Pancreas (tissue), 10 donors: ENCODE results near the gene NDOR1. TPM values are rescaled to one million over a fixed set of nuclear protein-coding genes. Genes with fewer than 3 reads are reported as not detected.
A peak's percentile ranks its signal among the peaks of the same experiment; 100 is the strongest.

Source experiments
- ATAC-seq, 4 donors: fragments of 200-7000 bp; cut with Tn5 transposase; one replicate each; pipeline versions ENCODE4 v1.8.0 to v1.9.1; 2020; ENCODE audit warnings: mild to moderate bottlenecking in 4 of 4, moderate library complexity in 4 of 4
- DNase-seq, 6 donors: peaks; one replicate each; pipeline ENCODE4 v3.0.0-alpha.2; 2020
- FAIRE-seq: peaks from 2 replicates; lab custom pipeline; 2012; peaks lifted over from hg19 to GRCh38; lab: Jason Lieb, UNC
- H3K27ac ChIP-seq, 4 donors: fragments of 200-600 bp; sonication (generic); 1 replicate in 3 of 4; 2 replicates in 1 of 4; pipeline versions ENCODE4 v1.5.0 to v1.8.0; 2020
- H3K27me3 ChIP-seq, 4 donors: fragments of 200-600 bp; one replicate each; pipeline ENCODE4 v1.8.0; 2021
- H3K36me3 ChIP-seq, 3 donors: fragments of 200-600 bp; sonication (generic) in 1 of 3; one replicate each; pipeline versions ENCODE4 v1.5.0 to v1.8.0; 2020 to 2021
- H3K4me1 ChIP-seq, 3 donors: fragments of 200-600 bp; one replicate each; pipeline ENCODE4 v1.8.0; 2021
- H3K4me3 ChIP-seq, 4 donors: fragments of 200-600 bp; sonication (generic) in 2 of 4; one replicate each; pipeline versions ENCODE4 v1.5.0 to v1.8.0; 2020 to 2021
- H3K9me3 ChIP-seq, 4 donors: fragments of 200-600 bp; one replicate each; pipeline ENCODE4 v1.8.0; 2021
- WGBS, 2 donors: extraction: QIAGEN DNeasy Blood & Tissue Kit; methylation state at CpG; one replicate each; pipeline ENCODE4 v1.1.7; 2013; 5-methylcytosine and 5-hydroxymethylcytosine counted together
- intact Hi-C, 3 donors: fragments of 100-400 bp; cut with DNase I; formaldehyde crosslinking; loops; one replicate each; pipeline versions ENCODE4 v1.11.1 to v1.14.2; 2022
- polyA plus RNA-seq, 2 donors: library from polyadenylated mRNA; stranded (reverse); fragments of 200-250 nt; gene quantifications; one replicate each; pipeline ENCODE4 v1.2.3, GENCODE V29; 2013
- total RNA-seq, 6 donors: library from RNA; stranded (reverse); fragmentation: NEBNext Ultra II Directional in 4 of 6; extraction: Animal tissue kit (Norgen Biotek cat#: 25700) in 4 of 6; gene quantifications; one replicate each; pipeline versions ENCODE4 v1.2.1 to v1.2.4, GENCODE V29; 2021 to 2023
- TF ChIP-seq, protein P1 (sequence below), 4 donors: fragments of 200-600 bp; sonication (generic) in 3 of 4; IDR thresholded peaks; one replicate each; pipeline versions ENCODE4 v1.5.0 to v1.8.0; 2021; ENCODE audit warnings: antibody characterized with exemption in 4 of 4
- donor health status: healthy with polysubstance abuse.
- donor health status: DM: no; HTN: no; CAD: no; lungs with moderate emphysema.
- donor health status: DM: no; HTN: no; CAD: no.
- donor health status: control.
- donor health status: control.
- donor health status: Bipolar disorder and iron deficiency.
- donor health status: DM: yes; HTN: yes; CAD: no.
- donor health status: DM: no; HTN: no; CAD: no.
- donor health status: DM: no; HTN: no; CAD: no.
- donor health status: DM: yes; HTN: yes; CAD: no.

NDOR1 gene
- total and polyA plus RNA-seq, 8 donors = 4.6 to 25.4 (median 6.8) TPM

- no peaks in the 10 kb centered on the region for H3K9me3 ChIP-seq
- whole genome bisulfite sequencing, 2 donors = 5 to 7% methylated on average over 47 to 88 of the region's 88 CpGs
- FAIRE-seq = no peak
- no peaks in the 10 kb centered on the region for H3K36me3 ChIP-seq
- peak in 3 of 4 donors; percentile 1 to 7 (median 2) for ATAC-seq
- intact Hi-C loops = no loop called here
- no peaks in the 10 kb centered on the region for H3K27me3 ChIP-seq
- peak in 4 of 6 donors; percentile 33 to 68 (median 44) for DNase-seq
- TF ChIP-seq, protein P1, sequence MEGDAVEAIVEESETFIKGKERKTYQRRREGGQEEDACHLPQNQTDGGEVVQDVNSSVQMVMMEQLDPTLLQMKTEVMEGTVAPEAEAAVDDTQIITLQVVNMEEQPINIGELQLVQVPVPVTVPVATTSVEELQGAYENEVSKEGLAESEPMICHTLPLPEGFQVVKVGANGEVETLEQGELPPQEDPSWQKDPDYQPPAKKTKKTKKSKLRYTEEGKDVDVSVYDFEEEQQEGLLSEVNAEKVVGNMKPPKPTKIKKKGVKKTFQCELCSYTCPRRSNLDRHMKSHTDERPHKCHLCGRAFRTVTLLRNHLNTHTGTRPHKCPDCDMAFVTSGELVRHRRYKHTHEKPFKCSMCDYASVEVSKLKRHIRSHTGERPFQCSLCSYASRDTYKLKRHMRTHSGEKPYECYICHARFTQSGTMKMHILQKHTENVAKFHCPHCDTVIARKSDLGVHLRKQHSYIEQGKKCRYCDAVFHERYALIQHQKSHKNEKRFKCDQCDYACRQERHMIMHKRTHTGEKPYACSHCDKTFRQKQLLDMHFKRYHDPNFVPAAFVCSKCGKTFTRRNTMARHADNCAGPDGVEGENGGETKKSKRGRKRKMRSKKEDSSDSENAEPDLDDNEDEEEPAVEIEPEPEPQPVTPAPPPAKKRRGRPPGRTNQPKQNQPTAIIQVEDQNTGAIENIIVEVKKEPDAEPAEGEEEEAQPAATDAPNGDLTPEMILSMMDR (IDR thresholded peaks at IDR 0.05) = no peak
- H3K4me3 ChIP-seq = peak within 1 kb of the TSS; percentile 18 to 88 (median 38)
- peaks cover 11 to 20% (median 15%) of the 10 kb centered on the region in 3 donors for H3K4me1 ChIP-seq
- H3K27ac ChIP-seq = peak within 1 kb of the TSS; percentile 73 to 90 (median 82)
Observed at GRCh38 chr9:137222190-137223077, 16.9 kb downstream of the NDOR1 start, which contains the start of gene RNF208. TSS of gene RNF208 (minus strand) at chr9:137222240. CDS start at chr9:137221212, 1,028 bp downstream.

- Histone ChIP-seq H3K27ac (peak overlapping the region; percentile 78 to 90 (median 84)), H3K36me3 (no peaks in the 10 kb centered on the region), H3K27me3 (no peaks in the 10 kb centered on the region), H3K9me3 (no peaks in the 10 kb centered on the region), H3K4me3 (peak overlapping the region; percentile 27 to 88 (median 50)), H3K4me1 (peaks cover 12 to 22% (median 17%) of the 10 kb centered on the region in 3 donors)
- FAIRE-seq = peak; percentile 5
- peak; percentile 96 to 100 (median 98) for DNase-seq
- TF ChIP-seq, protein P1 (IDR thresholded peaks at IDR 0.05) = no peak
- intact Hi-C loops = no loop called here
- 1% methylated on average over 61 to 63 of the region's 63 CpGs for WGBS, 2 donors
- peak; percentile 76 to 91 (median 82) for ATAC-seq
Observed at GRCh38 chr9:137223078-137223970, 17.8 kb downstream of the NDOR1 start.

DNA sequence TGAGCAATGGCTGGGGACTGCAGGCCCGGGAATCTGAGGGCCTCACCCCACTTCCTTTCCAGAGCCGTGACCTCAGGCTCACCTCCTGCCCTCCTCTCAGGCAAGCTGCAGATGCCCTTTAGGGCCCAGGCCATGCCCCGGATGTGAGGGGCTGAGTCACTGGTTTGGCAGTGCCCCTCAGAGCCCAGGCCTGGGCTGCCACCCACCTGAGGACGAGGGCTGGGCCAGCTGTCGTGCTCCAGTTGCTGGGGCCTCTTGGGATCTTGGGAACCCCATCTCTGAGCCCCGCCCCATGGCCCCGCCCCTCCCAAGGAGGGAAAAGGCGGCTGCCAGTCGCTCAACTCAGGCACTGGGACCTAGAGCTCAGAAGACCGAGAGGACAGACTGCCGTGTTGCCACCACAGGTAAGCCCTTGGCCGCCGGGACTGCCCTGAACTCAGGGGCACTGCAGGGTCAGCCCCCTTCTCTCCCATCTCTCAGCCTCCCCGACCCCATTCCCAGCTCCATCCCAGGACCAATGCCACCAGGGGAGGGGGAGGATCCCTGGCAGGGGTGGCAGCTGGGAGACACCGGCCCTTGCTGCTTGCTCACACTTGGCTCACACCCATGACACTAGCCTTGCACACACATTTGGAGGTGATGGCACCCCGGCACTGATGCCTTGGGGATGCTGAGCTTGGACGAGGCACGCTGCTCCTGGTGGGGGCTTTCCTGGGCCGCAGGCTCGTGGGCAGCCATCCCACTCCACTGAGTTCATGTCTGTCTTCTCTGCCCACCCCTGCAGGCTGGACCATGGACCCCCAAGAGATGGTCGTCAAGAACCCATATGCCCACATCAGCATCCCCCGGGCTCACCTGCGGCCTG is 19.6 kb downstream of the NDOR1 start, which contains the start of gene CYSRT1:
CYSRT1 (plus strand) TSS at position 345 of the 865 bp plus-strand sequence; CDS start at position 793, 448 bp downstream.
- Histone ChIP-seq H3K9me3 (no peaks in the 10 kb centered on the region), H3K36me3 (no peaks in the 10 kb centered on the region), H3K27ac (peak within 1 kb of the TSS in 3 of 4 donors; percentile 78 to 87 (median 82)), H3K4me3 (peak within 1 kb of the TSS in 3 of 4 donors; percentile 48 to 88 (median 51)), H3K27me3 (no peaks in the 10 kb centered on the region), H3K4me1 (peaks cover 12 to 20% (median 17%) of the 10 kb centered on the region in 3 donors)
- FAIRE-seq (no peak), ATAC-seq (no peak), DNase-seq (peak in 2 of 6 donors; percentile 54 to 77)
- intact Hi-C loops = no loop called here
- 51 to 67% methylated on average over 17 to 23 of the region's 23 CpGs for WGBS, 2 donors
- TF ChIP-seq, protein P1 (IDR thresholded peaks at IDR 0.05) = no peak

GRCh38 chr9:137225699-137226331 is 20.3 kb downstream of the NDOR1 start:
- H3K27ac ChIP-seq = peak overlapping the region in 1 of 4 donors; percentile 73
- DNase-seq = peak in 1 of 6 donors; percentile 54

More at GRCh38 chr9:137225699-137226331, 20.3 kb downstream of the NDOR1 start:
- H3K27me3 ChIP-seq = no peaks in the 10 kb centered on the region
- intact Hi-C loops = no loop called here
- peaks cover 12 to 20% (median 17%) of the 10 kb centered on the region in 3 donors for H3K4me1 ChIP-seq
- 79 to 82% methylated on average over 18 to 21 of the region's 21 CpGs for WGBS, 2 donors
- ATAC-seq = no peak
- TF ChIP-seq, protein P1 (IDR thresholded peaks at IDR 0.05) = no peak
- no peaks in the 10 kb centered on the region for H3K9me3 ChIP-seq
- no peak overlapping the region for H3K4me3 ChIP-seq
- no peak for FAIRE-seq
- H3K36me3 ChIP-seq = no peaks in the 10 kb centered on the region
